Activated CD4-positive, alpha-beta T cell treated with anti-CD3 and anti-CD28 coated beads, Interleukin-2, Interleukin-6, amounts not matched to agents 100 ng/mL and 50 ng/mL, durations not matched to agents 16 hours and 8 hours (primary cell): ENCODE data around the gene KRT81.

Source experiments
- DNase-seq: peaks from one replicate; pipeline ENCODE4 v3.0.0-alpha.2; 2020

KRT81 gene

GRCh38 chr12:52291267-52291935, at the start of gene KRT81:
TSS of gene KRT81 (minus strand) at chr12:52291534. CDS start at chr12:52291465, 69 bp downstream.
- no peak for DNase-seq

- no peak for DNase-seq
Measured at GRCh38 chr12:52338241-52338960, 47.1 kb upstream of the KRT81 start.

DNA sequence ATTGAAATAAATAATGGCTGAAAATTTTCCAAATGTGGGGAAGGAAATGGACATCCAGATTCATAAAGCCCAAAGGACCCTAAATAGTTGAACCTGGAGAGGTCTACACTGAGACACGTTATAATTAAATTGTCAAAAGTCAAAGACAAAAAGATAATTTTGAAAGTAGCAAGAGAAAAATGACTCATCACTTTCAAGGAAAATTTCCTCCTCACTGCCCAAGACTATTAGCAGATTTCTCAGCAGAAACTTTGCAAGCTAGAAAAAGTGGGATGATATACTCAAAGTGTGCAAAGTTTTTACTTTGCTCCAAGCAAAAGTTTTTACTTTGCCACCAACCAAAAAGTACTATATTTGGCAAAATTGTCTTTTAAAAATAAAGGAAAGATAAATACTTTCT, 45.7 kb upstream of the KRT81 start:
- DNase-seq: no peak

DNA sequence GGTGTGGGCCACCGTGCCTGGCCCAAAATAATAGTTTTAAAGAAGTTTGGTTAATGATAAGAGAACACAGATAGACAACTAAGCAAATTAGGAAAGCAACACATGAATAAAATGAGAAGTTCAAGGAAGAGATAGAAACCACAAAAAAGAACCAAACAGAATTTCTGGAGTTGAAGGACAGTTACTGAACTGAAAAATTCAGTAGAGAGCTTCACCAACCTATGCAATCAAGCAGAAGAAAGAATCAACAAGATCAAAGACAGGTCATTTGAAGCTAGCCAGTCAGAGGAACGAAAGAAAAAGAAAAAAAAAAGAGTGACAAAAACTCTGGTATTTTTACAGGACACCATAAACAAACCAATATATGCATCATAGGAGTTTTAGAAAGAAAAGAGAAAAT, 45.3 kb upstream of the KRT81 start:
- DNase-seq: no peak

DNA sequence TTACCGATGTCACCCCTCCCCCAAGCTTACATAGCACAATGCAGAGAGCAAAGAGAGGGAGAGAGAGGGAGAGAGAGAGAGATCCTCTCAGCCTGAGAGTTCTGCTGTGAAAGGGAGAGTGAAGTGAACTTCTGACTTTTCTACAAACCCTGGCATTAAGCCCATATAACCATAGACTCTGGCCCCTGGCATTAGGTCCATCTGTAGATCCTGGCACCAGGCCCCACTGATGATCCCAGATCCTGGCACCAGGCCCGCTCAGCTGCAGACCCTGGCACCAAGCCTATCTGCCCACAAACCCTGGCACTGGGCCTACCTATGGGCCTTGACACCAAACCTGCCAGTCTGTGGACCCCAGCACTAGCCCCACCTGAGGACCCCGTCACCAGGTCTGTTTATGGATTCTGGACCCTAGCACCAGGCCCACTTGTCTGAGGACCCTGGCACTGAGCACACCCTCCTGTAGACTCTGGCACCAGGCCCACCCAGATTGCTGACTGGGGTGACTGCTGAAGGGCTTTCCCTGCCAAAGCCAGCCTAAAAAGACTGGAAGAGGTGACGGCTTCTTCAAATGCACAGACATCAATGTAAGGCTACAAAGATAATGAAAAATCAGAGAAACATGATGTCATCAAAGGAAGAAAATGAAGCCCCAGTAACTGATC, 44.4 kb upstream of the KRT81 start:
- DNase-seq: no peak

GRCh38 chr12:52334185-52334584, 42.9 kb upstream of the KRT81 start:
- DNase-seq: no peak

DNA sequence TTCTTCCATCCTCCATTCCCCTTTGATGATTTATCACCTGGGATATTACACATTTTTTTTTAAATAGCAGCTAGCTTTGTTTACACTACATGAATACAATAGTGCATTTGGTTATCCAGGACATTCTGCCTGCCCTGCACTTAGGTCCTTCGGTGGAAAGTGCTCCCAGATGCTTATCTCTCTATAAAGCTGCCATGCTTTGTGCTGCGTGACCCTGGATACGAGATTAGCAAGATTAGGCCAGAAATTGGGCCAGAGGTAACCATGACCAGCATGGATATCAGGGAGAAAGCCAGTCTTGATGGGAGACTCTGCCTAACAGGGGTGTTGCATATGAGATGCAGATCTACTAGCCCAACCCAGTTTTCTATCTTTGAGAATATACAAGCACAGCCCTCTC, 42.0 kb upstream of the KRT81 start:
- no peak for DNase-seq

- DNase-seq: no peak
Measured at GRCh38 chr12:52332381-52332780, 41.0 kb upstream of the KRT81 start.

DNA sequence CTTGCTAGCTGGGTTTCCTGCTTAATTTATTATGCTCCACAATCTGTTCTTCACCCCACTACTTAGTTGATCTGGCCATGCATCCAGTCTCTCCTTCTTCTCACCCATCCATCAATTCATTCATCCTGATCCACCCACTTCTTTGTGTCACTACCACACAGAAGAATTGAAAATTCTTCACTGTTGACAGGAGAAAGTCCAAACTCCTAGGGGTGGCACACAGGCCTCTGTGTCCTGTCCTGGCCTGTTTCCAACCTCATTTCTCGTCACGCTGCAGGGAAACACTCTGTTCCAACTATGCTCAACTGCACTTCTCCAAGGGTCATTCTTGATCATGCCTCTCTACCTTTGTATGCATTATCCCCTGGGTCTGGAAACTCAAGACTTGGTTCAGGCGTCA, 40.5 kb upstream of the KRT81 start:
- DNase-seq: no peak

DNA sequence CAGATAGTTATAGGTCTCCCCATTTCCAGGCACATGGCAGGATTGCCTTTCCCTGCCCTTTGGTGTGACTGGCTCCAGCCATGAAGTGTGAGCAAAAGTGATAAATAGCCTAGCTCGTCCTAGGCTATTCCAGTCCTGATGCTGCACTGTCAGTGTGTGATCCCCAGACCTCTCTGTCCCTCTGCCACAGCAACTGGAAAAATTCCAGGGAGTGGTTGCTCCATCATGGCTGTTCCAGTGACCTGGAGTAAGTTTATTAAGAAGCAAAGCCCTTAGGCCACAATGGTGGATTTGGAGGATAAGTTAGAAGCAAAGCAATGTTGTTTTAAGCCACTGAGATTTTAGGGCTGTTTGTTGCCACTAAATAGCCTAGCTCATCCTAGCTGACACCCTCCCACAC, 39.7 kb upstream of the KRT81 start:
- no peak for DNase-seq

DNA sequence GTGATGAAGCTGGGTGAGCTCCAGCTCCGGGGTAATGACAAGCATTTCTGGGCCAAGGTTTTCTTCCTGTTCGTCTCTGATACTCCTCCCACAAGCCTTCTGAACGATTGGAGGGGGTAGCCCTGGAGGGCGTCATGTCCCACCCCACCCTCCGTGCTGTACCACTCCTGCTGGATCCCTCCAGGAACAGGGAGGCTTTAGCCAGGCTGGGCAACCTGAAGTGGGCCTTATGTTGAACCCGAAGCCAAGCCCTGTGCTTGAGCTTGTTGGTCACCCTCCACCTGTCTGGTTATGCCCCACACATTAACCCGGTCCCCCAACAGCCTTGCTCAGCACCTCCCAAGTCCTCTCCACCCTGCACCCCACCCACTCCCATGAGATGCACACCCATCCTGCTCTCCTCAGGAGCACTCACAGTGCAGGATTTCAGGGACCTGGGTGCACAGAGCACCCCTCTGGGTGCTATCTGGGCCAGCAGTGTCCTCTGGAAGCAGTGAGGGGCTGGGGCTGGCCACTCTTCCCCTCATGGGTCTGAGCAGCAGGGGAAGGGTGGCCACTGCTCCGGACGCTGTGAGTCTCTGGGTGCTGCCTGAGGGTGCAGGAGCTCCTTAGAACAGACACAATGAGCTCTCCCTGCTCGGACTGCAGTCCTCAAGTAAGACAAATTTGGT, 36.6 kb upstream of the KRT81 start:
- no peak for DNase-seq

DNA sequence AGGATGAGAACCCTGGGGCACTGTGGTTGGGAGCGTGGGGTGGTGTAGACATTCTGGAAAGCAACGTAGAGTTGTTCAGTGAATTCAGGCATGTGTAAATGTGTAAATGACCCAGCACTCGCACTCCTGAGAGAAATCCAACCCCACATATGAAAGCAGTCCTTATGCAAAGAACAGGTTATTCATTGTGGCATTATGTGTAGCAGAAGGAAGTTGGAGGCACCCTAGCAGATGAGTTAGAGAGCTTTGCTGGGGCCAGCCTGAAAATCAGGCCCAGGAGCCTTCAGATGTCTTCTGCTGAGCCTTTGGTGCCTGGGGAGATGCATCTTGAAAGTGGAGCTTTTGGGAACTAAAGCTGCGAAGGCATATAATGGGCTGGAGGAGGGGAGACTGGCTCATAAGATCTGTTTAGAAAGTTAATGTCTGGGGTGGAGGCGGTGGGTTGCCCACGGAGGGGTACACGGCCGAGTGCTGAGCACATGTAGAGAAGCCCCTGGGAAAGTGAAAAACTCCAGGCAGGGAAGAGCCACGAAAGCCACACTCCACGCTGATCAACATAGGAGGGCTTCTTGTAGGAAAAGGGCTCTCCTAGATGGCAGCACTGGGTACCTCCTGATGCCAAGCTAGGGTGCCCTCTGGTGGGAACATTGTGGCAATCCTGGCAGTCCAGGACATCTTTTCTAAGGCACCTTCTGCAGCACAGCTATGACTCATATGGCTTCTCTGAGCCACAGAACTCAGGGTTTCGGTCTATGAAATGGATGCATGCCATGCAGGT, 35.9 kb upstream of the KRT81 start:
- DNase-seq: peak; percentile 91

DNA sequence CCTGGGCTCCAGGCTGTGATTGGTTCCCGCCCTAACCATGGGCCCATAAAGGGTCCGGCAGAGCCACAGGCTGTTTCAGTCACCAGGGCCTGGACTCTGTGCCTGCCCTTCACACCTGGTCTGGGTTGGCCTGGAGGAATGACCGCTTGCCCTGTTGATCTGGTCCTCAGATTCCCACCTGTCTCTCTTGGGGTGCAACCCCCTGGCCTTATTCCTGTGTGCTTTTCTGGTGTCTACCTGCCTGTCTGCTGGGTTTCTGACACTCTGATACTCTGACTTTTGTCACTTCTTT, 32.8 kb upstream of the KRT81 start:
- DNase-seq: no peak

GRCh38 chr12:52323416-52324152, 32.2 kb upstream of the KRT81 start:
- DNase-seq: no peak

GRCh38 chr12:52323001-52323400, 31.7 kb upstream of the KRT81 start:
- DNase-seq: no peak

DNA sequence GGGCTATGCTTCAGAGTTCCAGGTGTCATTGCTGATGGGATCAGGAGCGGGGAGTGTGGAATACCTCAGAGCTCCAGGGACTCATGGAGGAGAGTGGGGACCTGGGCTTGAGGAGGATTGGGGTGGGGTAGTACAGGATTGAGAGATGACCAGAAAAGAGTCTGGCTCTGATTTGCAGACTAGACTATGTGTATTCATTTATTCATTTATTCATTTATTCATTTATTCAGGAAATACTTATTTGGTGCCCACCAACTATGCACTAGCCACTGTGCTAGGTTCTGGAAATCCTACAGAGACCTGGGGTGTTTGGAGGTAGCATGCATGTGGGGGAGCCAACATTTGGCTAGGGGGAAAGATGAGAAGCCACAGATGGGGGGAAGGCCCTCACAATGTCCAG, 30.7 kb upstream of the KRT81 start:
- no peak for DNase-seq

DNA sequence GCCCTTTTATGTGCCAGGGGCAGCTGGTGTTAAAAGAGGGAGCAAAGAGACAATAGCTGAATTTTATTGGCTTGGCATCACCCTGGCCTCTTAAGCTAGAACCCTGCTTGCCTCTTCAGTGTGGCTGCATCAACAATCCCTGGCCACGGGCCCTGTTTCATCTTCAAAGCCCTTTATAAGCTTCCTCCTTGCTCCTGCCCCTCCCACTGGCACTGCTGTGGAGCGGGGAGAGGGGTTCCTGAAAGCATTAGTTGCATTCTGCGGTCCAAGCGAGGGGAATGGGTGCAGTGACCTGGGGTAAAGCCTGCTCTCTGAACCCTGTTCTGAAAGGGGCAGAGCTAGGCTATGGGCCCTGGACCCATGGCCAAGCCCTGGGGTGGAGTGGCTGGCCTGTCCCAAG, 30.1 kb upstream of the KRT81 start:
- no peak for DNase-seq

DNA sequence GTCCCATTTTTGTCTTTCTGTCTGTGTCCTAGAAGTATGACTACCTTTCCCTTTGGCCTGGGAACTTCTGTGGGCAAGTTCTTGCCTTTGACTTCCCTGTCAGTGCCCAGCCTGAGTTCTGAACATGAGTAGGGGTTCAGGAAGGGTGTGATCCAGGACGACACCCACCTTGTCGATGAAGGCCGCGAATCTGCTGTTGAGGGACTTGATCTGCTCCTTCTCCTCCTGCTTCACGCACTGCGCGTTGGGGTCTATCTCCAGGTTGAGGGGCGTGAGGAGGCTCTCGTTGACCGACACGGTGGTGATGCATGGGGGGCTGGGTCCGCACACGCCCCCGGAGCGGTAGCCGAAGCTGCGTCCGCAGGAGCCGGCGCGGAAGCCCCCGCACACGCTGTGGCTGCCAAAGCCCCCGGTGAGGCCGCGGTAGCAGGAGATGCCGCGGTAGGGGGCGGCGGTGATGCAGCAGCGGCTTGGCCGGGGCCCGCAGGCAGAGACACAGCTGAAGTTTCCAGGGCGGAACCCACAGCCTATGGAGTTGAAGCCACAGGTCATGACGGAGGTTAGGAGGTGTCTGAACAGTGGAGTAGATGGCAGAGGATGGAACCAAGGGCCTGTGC, 29.6 kb upstream of the KRT81 start, which contains the start of gene KRT83:
TSS of gene KRT83 (minus strand) at position 615 of the 617 bp plus-strand sequence. CDS start at position 552, 63 bp downstream.
- DNase-seq: no peak

- no peak for DNase-seq
Measured at GRCh38 chr12:52319097-52319496, 27.8 kb upstream of the KRT81 start.

DNA sequence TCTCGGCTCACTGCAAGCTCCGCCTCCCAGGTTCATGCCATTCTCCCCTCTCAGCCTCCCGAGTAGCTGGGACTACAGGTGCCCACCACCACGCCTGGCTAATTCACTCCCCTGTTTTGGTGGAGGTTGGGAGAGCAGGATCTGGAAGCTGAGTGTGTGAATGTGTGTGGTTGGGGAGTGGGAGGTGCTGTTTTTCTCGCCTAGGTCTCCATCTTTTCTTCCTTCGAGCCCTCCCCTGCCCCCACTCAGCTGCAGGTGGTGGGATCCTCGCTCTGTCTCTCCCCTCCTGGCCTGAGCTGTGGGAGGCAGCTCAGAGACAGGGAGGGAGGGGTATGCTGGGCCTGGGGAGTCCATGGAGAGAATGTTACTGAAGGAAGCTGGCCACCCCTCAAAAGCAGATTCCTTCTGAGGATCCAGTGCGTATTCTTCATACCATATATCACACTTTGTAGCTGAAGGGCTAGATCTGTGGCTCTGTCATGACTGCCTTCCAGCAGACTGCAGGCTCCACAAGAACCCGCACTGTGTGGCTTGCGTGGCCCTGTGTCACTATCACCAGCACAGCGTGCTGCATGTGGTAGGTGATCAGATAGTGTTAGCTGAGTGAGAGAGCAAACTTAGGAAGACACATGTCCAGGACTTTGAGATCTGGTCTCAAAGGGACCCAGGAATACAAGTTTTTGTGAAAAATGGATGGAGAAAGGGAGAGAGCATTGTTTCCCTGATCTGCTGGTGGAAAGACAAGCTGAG, 27.1 kb upstream of the KRT81 start:
- no peak for DNase-seq

- no peak for DNase-seq
Measured at GRCh38 chr12:52317468-52318052, 26.2 kb upstream of the KRT81 start.
